ENCODE measurements around the gene WNT2B.

GRCh38 chr1:112524986-112525385 lies 16.2 kb downstream of the WNT2B start:
- no peak for TF ChIP-seq FOXP2 (optimal IDR thresholded peaks at IDR 0.05; ENCODE audit: control extremely low read depth, extremely low read length, insufficient read depth)
- no peak for TF ChIP-seq EZH2 (IDR thresholded peaks at IDR 0.05)
- no peak for TF ChIP-seq POLR2AphosphoS5 (IDR thresholded peaks at IDR 0.05; ENCODE audit: borderline replicate concordance, low read depth, low read length)

All from SK-N-MC (cell line).